GM12878 (cell line): ENCODE measurements around the gene SLC6A20.

Experiments
- CBX3 ChIP-seq: fragments of 200-600 bp; sonication (generic); IDR thresholded peaks from 2 replicates; pipeline ENCODE4 v1.6.1; 2016; ENCODE audit warnings: low read depth, borderline replicate concordance
- CTCF ChIP-seq, 3 experiments: IDR thresholded peaks in 2 of 3; conservative IDR thresholded peaks in 1 of 3; 2 replicates each; pipeline ENCODE4 v1.5.1; 2011; ENCODE audit warnings: low read depth in 3 of 3, low read length in 3 of 3, mild to moderate bottlenecking in 3 of 3, control low read depth in 2 of 3, moderate library complexity in 2 of 3, inconsistent platforms in 1 of 3, mixed read lengths in 1 of 3; ENCODE audit not compliant: control insufficient read depth in 2 of 3, insufficient read depth in 1 of 3; ENCODE audit errors: extremely low read depth in 1 of 3
- NBN ChIP-seq: fragments of 450-650 bp; IDR thresholded peaks from 2 replicates; pipeline ENCODE4 v1.6.1; 2016
- POLR2AphosphoS5 ChIP-seq: IDR thresholded peaks from 2 replicates; pipeline ENCODE4 v1.6.1; 2011; ENCODE audit warnings: mild to moderate bottlenecking, low read length, inconsistent platforms
- ZNF274 ChIP-seq: IDR thresholded peaks from one replicate; pipeline ENCODE4 v1.8.0; 2011; ENCODE audit not compliant: insufficient read length, insufficient read depth
- TF ChIP-seq, protein P1 (sequence below): IDR thresholded peaks from 2 replicates; pipeline ENCODE4 v1.6.1; 2012; ENCODE audit warnings: low read depth, low read length, improper control_type of control experiment

DNA sequence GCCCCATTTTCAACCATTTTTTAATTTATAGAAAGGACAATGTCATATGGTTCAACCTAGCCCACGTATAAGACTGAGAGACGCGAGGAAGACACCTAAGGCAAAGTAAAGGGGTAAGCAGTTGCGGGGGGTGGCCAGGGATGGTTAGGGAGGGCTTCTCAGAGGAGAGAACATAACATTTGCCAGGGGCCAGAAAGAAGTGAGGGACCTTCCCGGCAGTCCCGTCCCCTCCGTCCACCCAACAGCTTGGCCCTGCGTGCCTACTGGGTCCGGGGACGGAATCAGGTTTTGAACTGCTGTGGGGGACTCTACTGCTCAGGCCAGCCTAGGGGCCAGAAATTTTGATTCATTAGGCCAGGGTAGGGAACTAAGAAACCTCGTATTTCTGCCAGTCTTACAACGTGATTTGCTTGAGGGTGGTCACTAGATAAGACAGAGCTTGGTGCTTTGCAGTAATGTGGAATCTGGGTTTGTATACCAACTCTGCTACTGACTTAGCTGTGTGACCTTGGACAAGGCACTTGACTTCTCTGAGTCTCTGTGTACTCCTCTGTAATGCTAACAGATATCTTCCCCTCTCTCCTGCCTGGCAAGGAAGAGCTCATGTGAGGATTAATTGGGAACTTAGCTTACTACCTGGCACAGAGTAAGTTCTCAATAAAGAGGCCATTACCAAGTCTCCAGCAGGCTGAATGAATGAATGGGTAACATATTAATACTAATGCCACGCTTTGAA is 734 bp upstream of the SLC6A20 start:
- TF ChIP-seq, protein P1, sequence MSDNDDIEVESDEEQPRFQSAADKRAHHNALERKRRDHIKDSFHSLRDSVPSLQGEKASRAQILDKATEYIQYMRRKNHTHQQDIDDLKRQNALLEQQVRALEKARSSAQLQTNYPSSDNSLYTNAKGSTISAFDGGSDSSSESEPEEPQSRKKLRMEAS: no peak
- TF ChIP-seq CBX3 (no peak), ZNF274 (no peak), CTCF (IDR thresholded peaks at IDR 0.05 in 2 of 3, conservative IDR thresholded peaks at IDR 0.05 in 1 of 3; ENCODE audit: control insufficient read depth in 2 of 3, extremely low read depth in 1 of 3, insufficient read depth in 1 of 3, low read depth in 3 of 3, low read length in 3 of 3) (no peak), NBN (no peak), POLR2AphosphoS5 (no peak)
